Stimulated activated CD4-positive, alpha-beta T cell treated with anti-CD3 and anti-CD28 coated beads, Interleukin-2, amount 100 ng/mL, for 48 hours (primary cell): ENCODE results near the gene PIAS4.

Source experiments
- DNase-seq, 2 donors: peaks; one replicate each; pipeline ENCODE4 v3.0.0-alpha.2; 2020

The PIAS4 gene

DNA sequence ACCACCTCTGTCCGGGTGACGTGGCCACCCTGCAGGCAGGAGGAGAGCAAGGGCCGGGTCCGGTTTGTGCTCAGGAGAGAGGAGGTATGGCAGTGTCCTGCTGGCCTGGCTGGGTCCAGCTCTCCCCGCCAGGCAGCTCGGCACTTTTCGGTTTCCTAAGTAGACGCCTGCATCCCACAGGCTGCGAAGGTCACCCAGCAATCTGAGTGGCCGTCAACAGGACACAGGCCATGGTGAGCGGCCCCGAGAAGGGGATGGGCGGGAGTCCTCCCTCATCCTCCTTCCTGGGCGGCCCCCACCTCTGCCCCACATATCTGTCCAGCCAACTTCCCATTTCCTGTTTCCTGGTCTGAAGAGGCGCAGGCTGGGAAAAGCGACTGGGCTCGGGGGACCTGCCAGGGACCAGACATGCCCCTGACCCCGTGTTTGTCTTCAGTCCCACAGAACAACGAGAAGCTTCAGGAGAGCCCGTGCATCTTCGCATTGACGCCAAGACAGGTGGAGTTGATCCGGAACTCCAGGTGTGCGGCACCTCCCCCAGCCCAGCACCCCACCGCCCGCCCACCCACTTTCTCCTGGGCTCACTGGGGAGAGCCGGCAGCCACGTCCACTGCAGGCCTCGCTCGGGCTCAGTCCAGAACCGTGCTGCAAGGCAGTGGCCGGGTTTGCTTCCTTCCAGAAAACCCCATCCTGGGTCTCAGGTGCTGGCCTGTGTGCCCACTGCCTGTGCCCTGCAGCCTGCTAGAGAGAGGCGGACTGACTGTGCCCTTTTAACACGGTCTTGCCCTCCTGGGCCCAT lies 16.3 kb downstream of the PIAS4 start:
- no peak for DNase-seq

DNA sequence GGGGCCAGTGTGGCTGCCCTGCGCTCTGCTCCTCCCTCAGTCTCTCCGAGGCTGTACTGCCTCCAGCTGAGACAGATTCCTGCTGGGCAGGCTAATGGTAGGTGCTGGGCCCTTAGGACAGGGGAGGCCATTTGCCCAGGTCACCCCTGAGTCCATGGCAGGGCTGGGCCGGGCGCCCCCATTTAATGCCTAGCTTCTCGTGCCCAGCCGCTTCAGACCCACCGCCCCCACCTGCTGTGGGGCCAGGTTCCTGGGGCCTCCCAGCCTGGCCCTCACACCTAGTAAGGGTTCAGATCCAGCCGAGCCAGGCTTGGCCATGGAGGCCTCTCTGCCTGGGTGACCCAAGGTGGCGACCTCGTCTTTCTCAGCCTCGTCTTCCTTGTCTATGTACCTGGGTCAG lies 17.8 kb downstream of the PIAS4 start:
- DNase-seq = no peak

DNA sequence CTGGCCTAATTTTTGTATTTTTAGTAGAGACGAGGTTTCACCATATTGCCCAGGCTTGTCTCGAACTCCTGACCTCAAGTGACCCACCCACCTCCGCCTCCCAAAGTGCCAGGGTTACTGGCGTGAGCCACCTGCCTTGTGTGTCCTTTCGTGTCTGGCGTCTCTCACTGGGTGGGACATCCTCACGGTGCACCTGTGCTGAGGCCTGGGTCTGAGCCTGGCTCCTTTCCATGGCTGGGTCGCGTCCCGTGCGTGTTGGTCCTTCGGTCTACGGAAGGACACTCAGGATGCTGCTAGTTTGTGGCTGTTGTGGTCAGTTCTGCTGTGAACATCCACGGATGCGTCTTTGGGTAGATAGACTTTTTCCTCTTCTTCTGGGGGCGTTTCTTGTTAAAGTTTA lies 19.6 kb downstream of the PIAS4 start:
- no peak for DNase-seq

DNA sequence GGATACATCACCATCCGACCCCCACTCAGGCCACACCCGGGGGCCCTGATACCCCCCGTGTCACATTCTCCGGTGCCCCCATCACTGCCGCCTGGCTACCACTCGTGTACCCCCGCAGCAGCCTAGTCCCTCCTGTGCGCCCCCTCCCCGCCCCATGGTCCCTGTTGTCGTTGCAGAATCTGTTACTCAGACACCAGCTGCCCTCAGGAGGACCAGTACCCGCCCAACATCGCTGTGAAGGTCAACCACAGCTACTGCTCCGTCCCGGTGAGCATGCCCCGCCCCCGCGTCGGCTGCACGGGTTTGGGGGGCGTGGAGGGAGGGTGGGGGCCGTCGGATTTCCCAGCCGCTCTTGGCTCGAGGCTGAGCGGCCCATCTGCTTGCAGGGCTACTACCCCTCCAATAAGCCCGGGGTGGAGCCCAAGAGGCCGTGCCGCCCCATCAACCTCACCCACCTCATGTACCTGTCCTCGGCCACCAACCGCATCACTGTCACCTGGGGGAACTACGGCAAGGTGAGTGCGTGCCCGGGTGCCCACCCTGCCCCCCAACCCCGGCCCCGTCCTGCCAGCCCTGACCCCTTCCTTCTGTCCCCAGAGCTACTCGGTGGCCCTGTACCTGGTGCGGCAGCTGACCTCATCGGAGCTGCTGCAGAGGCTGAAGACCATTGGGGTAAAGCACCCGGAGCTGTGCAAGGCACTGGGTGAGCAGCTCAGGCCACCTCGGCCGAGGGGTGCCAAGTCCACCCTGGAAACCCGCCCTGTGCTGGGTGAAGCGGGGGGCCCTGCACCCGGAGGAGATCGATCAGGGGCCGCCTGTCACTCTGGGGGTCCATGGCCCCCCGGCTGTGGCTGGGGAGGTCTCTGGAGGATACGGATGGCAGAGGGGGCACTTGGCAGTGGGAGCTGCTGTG lies 21.1 kb downstream of the PIAS4 start:
- no peak for DNase-seq

DNA sequence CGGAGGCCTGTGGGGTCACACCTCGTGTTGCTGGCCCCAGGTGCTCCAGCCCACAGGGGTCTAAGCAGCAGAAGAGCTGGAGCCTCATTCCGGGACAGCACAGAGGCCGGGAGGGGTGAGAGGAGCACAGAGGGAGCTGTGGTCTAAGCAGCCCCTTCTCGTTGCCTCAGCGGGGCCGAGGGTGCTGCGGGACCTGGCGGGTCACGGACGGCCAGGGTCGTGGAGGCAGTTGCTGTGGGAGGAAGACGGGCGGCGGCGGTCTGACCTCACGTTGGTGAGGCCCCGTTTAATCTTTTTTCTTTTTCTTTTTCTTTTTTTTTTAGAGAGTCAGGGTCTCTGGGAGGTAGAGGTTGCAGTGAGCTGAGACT lies 21.7 kb downstream of the PIAS4 start:
- DNase-seq = no peak

DNA sequence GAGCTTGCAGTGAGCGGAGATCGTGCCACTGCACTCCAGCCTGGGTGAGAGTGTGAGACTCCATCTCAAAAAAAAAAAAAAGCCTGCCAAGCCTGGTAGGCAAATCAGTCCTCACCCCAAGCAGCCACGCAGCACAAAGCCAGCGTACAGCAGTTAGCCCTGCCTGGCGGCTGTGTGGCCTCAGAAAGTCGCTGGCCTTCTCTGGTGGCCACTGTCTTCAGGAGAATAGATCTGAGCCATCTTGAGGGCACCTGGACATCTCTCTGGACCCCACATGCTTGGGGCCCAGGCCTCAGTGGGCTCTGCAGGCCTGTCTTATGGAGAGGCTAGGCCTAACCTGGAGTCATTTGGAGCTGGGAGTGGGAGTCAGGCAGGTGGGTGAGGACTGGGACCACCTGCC lies 23.0 kb downstream of the PIAS4 start:
- DNase-seq = no peak

- DNase-seq = no peak
These were observed 23.4 kb downstream of the PIAS4 start for GRCh38 chr19:4030981-4031380.

DNA sequence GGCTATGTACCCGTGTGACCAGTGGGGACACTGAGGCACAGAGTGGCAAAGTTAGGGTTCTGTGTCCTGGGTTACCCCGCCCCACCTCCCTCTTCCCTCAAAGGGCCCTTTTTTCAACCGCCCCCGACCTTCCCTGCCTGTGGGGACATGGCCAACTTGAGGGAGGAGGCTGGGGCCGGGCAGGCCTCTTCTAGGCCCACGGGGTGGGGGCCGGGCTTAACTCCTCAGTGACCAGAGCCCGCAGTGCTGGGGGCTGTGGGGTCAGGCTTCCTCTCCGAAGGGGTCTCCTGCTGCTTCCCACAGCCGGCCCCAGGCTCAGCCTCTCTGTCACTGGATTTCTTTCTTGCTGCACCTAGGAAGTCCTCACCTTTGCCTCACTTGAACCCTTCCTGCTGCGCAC lies 23.9 kb downstream of the PIAS4 start:
- no peak for DNase-seq

DNA sequence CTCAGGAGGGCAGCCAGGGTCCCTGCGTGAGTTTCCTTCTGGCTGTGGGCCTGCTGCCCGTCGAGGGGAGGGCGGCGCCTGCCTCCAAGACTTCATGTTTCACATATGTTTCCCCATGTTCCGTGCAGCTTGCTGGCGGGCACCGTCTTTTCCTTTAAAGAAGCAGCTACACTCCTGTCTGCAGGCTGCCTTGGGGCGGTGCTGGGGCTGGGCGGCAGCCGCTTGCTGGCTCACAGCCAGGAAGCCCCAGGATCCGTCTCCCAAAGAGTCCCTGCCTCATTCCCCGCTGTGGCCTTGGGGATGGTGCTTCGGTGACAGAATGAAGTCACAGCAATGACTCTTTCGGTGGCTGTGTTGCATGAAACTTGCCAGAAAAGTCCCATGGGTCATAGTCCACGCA lies 24.9 kb downstream of the PIAS4 start:
- DNase-seq = no peak

- no peak for DNase-seq
These were observed 25.8 kb downstream of the PIAS4 start for GRCh38 chr19:4033028-4033956.

GRCh38 chr19:4034048-4035017 lies 26.8 kb downstream of the PIAS4 start:
- DNase-seq = no peak

DNA sequence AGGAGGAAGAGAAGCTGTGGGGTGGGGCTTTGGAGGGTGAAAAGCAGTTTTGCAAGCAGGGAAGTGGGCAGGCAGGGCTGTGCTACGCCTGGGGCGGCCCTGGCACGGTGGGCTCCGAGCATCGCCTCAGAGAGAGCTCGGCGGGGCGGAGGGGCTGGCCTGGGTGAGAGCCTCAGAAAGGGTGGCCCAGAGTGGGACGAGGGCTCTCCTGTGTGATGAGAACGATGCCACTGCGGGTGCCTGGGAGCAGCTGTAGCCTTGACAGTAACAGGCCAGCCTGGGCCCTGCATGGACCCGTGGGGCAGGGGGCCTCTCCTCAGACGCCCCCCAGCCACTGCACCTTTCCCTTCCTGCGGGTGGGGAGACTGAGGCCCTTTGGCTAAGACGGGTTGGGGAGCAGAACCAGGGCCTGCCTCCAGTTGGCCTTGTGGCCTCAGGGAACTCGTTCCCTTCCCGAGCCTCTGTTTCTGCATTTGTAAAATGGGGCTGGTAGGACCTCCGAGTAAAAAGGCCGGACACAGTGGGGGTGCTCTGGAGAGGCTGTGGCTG lies 27.6 kb downstream of the PIAS4 start:
- no peak for DNase-seq

- no peak for DNase-seq
These were observed 28.0 kb downstream of the PIAS4 start for GRCh38 chr19:4035582-4035981.

GRCh38 chr19:4036576-4037300 lies 29.2 kb downstream of the PIAS4 start:
- DNase-seq = no peak

DNA sequence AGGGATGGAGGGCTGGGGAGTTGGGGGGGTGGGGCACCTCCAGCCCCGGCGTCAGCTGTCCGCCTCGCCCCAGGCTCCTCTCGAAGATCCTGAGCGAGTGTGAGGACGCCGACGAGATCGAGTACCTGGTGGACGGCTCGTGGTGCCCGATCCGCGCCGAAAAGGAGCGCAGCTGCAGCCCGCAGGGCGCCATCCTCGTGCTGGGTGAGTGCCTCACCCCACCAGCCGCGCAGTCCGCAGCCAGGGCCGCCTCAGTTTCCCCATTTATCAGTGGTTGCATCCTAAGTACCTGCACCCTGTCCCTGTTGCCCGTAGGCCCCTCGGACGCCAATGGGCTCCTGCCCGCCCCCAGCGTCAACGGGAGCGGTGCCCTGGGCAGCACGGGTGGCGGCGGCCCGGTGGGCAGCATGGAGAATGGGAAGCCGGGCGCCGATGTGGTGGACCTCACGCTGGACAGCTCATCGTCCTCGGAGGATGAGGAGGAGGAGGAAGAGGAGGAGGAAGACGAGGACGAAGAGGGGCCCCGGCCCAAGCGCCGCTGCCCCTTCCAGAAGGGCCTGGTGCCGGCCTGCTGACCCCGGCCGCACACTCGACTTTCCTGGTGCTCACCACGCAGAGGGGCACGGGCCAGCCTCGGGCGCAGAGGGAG lies 29.9 kb downstream of the PIAS4 start:
- DNase-seq = no peak

DNA sequence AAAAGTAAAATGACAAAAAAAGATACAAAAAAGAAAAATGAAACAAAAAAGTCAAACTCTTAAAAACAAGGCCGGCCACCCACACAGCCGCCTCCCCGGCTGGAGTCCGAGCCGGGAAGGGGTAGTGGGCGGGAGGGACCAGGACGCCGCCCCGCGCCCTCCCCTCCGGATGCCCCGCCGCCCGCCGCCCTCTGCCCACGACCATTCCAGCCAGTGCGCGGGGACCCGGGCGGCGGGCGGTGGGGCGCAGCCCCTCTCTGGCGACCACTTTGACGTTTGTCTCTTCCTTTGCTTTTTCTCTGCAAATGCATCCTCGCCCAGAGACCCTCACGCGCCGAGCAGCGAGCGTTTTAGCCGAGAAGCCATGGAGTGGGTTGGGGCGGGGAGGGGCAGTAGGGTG lies 30.5 kb downstream of the PIAS4 start:
- DNase-seq = no peak

DNA sequence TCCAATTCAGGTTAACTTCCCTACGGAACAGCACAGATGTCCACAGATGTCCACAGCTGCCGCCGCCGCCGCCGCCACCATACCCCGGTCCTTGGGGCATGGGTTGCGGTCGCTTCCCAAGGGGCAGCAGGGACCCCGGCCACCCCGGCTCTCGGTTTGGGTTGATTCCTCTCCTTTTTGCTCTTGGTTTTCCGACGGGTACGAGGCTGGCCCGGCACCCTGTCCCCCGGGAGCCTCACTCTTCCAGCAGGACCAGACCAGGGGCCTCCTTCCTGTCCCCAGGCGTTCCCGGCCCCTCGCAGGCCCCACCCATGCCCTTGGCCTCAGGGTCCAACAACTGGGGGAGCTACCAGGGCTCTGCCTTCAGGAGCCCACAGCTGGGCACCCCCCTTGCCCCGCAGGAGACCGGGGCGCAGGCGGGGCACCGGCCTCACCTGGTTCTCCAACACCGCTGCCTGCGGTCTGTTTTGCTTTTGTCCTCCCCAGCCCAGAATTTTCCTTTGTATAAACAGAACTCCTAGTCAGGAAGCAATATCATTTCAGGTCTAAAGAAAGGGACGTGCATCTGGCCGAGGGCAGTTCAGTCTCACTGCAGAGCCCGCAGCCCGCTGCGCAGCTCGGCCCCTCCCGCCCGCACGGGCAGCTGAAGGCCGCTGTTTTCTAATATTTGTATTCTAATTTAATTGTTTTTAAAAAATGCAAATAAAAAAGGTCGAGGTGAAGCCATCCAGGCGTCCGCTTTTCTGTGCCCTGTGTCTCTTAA lies 31.3 kb downstream of the PIAS4 start:
- DNase-seq = no peak

DNA sequence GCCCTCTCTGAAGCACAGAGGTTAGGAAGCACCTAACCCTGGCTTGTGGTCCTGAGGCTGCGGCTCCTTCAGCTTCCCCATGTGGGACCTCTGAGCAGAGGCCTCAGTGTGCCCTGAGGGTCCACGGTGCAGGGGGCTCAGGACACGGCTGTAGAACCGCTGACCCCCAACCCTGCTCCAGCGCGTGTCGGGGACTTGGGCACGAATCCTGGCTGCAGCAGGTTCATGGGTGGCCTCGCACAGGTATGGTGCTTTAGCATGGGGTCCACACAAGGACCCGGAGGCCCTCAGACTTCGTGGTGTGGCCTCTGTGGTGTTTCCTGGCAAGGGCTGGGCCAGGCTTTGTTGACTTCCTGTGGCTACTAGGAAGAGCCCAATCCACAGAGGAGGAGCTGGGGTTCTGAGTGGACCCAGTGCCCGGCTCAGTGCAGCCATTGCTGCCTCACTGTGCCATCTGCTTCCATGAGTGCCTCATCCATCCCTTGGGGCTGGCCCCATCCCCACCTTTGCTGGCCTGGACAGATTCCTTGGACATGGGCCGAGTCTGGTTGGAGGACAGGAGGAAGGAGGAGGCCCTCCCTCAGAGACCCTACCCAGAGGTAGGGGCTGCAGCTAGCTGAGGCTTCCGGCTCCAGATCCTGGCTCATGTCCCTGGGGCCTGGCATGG lies 34.7 kb downstream of the PIAS4 start:
- DNase-seq = no peak

DNA sequence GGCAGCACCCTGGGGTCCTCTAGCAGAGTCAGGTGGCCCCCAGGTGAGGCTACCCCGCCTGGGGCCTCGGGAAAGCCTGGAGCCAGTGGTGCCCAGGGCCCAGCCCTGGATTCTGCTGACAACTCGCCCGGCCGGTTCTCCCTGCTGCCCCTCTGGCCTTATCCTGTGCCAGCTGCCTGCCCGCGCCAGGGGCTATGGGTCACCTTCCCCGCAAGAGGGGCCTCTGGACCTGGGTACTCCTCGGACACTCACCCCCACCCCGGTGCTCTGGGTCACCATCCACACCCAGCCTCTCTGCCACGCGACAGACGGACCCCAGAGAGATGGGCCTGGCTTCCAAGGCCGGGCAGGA lies 35.2 kb downstream of the PIAS4 start:
- DNase-seq = no peak
